CD4-positive, alpha-beta T cell treated with Interleukin-15 for 1 hour (primary cell): ENCODE measurements around the gene CLMN.

Experiments used
- DNase-seq: peaks from one replicate; pipeline ENCODE4 v3.0.0-alpha.2; 2020

The CLMN gene

GRCh38 chr14:95282354-95282985 is 37.2 kb downstream of the CLMN start:
- DNase-seq: no peak

- no peak for DNase-seq
Measured at GRCh38 chr14:95281560-95282176, 38.0 kb downstream of the CLMN start.

GRCh38 chr14:95275494-95275893 is 44.2 kb downstream of the CLMN start:
- DNase-seq: no peak

GRCh38 chr14:95274874-95275273 is 44.8 kb downstream of the CLMN start:
- no peak for DNase-seq

- no peak for DNase-seq
Measured at GRCh38 chr14:95274279-95274678, 45.4 kb downstream of the CLMN start.

- no peak for DNase-seq
Measured at GRCh38 chr14:95273001-95273978, 46.4 kb downstream of the CLMN start.

DNA sequence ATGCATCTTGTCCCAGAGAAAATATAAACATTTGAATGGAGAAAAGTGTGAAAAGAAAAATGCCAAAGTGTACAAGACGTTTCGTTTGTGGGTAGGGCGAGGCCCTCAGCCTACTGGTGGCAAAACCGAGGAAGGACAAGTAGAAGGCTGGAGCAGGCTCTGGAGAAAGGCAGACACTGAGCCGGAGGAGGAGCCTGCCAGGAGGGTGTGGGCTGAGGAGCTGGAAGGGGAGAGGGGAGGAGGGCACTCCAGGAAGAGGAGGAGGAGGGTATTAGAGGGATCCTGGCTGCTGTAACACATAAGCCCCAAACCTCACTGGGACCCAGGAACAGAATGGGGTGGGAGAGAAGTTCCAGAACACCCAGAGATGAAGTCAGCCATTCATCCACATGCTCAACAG is 47.7 kb downstream of the CLMN start:
- DNase-seq: no peak

- no peak for DNase-seq
Measured at GRCh38 chr14:95270203-95270602, 49.5 kb downstream of the CLMN start.

DNA sequence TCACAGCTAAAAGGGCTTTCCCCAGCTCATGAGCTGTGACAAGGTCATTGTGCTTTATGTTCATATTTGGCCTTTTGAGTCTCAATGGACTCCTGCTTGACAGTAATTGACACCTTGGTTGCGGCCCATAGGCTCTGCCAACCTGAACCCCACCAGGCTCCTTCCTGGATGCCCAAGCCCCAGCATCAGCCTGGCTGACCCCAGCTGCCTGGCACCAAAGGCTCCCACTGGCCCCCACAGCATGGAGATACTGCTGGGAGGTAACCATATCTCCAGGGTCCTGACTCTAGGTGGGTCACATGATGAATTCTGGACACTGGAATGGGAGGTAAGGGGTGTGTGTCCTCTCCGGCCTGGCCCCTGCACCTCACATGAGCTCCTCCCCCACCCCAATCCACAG is 50.2 kb downstream of the CLMN start:
- DNase-seq: no peak

DNA sequence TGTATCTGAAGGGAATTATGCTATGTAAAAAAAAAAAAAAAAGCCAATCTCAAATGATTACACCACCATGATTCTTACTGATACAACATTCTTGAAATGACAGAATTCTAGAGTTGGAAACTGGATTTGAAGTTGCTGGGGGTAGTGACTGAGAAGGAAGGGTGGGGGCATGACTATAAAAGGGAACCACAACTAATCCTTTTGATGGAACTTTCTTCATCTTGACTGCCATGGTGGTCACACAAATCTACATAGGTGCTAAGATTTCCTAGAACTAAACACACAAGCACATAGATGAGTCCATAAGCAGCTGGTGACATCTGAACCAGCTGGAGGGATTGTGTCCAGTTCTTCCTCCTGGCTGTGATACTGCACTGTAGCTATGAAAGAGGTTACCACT is 51.4 kb downstream of the CLMN start:
- DNase-seq: no peak

GRCh38 chr14:95267306-95267705 is 52.4 kb downstream of the CLMN start:
- no peak for DNase-seq

DNA sequence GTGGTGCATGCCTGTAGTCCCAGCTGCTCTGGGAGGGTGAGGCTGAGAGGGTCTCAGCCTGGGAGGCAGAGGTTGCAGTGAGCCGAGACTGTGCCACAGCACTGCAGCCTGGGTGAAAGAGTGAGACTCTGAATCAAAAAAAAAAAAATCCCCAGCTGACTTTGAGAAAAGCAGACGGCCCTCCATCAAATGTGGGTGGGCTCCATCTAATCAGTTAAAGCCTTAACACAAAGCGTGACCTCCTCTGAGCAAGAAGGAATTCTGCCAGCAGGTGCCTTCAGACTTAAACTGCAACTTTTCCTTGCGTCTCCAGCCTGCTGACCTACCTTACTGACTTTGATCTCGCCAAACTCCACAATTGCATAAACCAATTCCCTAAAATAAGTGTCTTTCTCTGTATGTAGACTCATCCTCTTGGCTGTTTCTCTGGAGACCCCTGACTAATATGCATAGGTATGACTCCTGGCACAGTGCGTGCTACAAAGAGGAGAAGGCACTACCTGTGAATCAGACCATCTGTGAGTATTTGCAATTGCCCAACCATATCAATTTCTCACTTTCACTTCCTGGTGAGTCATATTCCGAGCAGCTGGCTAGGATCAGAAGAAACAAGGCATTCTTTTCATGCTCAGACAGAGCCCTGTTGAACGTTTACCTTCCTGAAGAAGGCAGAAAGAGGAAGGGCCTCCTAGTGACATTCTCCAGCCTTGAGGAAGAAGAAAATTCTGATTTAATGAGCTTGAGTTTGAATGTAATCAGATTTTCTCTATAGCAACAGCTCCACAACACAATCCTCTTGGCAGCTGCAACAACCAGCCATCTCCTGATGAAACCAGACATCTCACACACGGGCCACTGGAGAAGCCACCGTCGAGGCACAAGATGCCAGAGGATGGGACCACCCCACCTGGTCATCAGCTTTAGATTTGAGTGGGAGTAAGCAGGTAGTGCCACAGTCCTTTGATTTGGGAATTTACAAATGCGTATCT is 54.3 kb downstream of the CLMN start:
- DNase-seq: peak; percentile 64

DNA sequence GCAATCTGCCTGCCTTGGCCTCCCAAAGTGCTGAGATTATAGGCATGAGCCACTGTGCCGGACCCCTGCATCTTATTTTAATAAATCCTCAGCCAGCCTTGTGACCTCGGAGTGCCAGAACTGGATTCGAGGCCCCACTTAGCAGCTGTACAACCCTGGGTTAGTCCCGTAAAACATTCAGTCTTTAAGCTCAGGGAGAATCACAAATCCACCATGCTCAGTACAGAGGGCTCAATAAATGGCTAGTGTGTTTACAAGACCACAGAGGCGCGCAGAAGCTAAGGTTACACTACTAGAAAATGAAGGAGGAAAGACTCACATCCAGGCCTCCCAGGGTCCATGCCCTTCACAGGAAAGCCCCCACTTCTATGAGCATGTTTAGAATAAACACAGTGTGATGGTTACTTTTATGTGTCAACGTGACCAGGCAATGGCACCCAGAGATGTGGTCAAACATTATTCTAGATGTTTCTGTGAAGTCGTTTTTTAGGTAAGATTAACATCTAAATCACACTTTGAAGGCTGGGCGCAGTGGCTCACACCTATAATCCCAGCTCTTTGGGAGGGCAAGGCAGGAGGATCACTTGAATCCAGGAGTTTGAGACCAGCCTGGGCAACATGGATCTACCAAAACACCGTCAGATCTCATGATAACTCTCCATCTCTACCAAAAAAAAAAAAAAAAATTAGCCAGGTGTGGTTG is 55.3 kb downstream of the CLMN start:
- no peak for DNase-seq

DNA sequence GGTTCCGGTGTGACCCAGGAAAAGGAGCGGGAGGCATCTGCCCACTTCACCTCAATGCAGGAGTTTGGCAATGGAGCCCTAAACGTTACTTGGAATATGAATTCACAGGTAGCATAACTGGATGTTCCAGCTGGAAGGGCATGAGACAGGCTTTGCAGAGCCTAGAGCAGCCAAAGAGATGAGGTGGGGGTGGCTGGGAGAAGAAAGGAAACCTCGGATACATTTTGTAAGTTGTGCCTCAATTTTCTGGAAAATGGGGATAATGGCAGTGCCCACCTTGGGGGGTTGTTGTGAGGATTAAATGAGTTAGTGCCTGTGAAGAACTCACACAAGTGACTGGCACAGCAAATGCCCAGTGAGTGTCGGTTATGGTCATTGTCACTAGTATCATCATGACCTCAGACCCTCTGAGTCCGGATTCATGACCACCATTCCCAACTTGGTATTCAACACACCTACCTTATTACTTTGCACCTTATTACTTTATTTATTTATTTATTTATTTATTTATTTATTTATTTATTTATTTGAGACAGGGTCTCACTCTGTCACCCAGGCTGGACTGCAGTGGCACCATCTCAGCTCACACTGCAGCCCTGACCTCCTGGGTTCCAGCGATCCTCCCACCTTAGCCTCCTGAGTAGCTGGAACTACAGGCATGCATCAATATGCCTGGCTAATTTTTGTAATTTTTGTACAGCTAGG is 56.0 kb downstream of the CLMN start:
- DNase-seq: no peak

DNA sequence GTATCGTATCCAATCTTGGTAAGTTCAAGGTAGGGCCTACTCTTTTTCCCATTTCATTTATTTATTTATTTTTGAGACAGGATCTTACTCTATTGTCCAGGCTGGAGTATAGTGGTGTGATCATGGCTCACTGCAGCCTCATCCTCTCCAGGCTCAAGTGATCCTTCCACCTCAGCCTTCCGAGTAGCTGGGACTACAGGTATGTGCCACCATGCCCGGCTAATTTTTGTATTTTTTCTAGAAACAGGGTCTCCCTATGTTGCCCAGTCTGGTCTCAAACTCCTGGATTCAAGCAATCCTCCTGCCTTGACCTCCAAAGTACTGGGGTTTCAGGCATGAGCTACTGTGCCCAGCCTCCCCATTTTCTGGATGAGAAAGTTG is 57.2 kb downstream of the CLMN start:
- DNase-seq: no peak

DNA sequence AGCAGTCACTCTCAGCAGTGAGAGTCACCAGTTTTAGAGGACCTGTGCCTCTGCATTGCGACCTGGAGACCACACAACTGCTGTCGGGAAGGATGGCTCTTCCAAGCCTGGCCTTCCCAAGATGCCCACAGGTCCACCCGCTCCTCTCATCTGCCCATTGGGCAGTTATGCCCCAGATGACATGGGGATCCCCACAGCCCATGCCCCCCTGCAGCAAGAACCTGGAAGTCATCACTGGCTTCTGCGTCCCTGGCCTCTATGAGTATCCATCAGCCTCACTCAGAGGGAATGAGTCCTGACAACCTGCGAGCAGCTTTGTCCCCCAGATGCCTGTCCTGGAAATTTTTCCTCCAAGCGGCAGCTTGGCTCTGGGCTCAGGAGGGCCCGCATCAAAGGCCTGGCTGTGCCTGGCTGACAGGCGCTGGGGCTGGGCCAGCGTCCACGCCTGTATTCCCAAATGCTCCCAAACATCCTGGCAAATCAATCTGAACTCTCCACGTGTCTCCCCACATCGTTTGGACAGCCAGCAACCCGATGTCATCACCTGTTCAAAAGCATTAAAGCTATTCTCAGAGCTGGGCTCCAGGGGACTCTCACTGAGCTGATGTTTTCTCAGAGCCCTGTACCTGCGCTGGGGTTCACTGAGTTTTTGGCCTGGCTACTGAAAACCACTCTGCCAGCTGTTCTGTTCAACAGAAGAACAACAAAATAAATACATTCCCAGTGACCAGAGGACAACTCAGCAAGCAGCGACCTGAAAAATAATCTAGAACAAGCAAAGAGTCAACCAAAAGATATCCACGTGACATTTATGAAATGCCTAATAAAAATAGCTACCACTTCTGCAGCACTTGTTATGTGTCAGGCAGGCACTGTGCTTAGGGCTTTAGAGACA is 57.8 kb downstream of the CLMN start:
- no peak for DNase-seq

DNA sequence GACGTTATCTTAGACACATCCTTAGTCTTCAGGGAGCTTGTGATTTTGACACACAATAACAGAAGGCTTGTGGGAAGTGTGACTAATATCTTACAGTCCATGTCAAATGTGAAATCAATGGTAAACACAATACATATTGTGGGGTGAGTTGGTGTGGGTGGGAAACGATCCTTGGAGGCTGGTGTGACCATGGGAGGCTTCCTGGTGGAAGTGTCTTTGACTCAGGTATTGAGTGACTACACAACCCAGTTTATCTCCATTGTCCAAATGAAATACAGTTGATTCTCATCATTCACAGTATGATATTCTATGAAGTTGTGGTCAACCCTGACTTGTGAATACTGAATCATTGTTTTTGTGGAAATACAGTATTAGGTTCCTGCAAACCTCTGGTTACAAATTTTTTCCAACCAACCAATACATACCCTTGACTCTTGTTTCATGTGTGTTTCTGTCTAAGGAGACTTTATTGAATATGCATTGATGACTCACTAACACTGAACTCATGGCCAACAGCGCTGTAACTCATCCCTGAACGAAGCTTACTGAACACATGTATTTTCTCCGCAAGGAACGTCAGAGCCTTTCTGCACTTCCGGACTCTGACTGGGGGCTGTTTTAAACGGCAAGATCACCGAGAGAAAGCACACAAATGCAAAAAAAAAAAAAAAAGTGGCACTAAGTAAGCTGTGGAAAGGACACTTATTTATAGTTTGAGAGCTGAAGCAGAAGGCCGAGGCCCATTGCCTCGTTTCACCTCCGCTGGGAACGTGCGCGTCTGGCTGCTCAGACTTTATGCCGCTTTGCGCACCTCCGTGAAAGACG is 59.0 kb downstream of the CLMN start:
- no peak for DNase-seq

DNA sequence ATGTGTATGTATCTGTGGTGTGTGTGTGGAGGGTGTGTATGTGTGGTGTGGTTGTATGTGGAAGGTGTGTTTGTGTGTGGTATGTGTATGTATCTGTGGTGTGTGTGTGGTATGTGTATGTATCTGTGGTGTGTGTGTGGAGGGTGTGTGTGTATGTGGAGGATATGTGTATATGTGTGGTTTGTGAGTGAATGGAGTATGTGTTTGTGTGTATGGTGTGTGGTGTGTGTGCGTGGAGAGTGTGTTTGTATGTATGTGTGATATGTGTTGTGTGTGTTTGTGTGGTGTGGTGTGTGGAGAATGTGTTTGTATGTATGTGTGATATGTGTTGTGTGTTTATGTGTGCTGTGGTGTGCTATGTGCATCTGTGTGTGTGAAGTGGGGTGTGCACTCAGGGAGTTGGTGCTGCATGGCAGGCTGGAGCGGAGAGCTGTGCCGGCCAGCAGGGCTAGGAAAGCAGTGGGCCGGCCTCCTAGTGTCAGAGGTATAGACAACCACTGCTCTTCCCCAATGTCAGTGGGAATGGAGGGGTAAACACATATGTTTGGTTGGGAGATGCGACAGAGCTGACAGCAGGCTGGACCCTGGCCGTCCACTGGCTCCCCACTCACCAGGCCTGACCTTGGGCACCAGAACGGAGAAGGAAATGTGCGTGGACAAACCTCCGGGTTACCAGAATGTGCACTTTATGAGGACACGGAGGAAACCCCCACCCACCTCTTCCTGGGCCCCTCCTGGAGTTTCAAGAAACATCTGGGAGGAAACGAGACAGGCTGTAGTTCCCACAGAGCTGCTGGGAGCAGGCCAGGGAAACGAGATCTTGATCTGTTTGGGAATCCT is 60.7 kb downstream of the CLMN start:
- DNase-seq: no peak
